Calu3 (cell line): ENCODE data around the gene KCNT1. TPM values are rescaled to one million over a fixed set of nuclear protein-coding genes. Genes with fewer than 3 reads are reported as not detected.

ENCODE experiments used
- BruUV-seq: library from RNA; stranded (reverse); fragments of 400-500 nt; replicated peaks from 2 replicates; lab custom pipeline; 2021; lab: Mats Ljungman, UMichigan
- CTCF ChIA-PET: fragments of 300-600 bp; sonication (Branson Sonifier 250); formaldehyde crosslinking; loops from one replicate; lab custom pipeline; 2022; ENCODE audit warnings: antibody characterized with exemption; lab: Charles Lee
- DNase-seq: peaks from one replicate; pipeline ENCODE4 v3.0.0; 2022
- H3K27ac Mint-ChIP-seq: one replicate; pipeline ENCODE4 v1.8.0; 2022; ENCODE audit warnings: mixed read lengths; ENCODE audit not compliant: unreplicated experiment
- H3K27me3 Mint-ChIP-seq: one replicate; pipeline ENCODE4 v1.8.0; 2022; ENCODE audit warnings: mixed read lengths; ENCODE audit not compliant: unreplicated experiment
- H3K36me3 Mint-ChIP-seq: one replicate; pipeline ENCODE4 v1.8.0; 2022; ENCODE audit warnings: mild to moderate bottlenecking, moderate library complexity, mixed read lengths; ENCODE audit not compliant: insufficient read depth, unreplicated experiment
- H3K4me1 Mint-ChIP-seq: one replicate; pipeline ENCODE4 v1.8.0; 2022; ENCODE audit warnings: mild to moderate bottlenecking, low read depth, mixed read lengths; ENCODE audit not compliant: unreplicated experiment
- H3K4me3 Mint-ChIP-seq: one replicate; pipeline ENCODE4 v1.8.0; 2022; ENCODE audit warnings: mild to moderate bottlenecking, low read depth, moderate library complexity, mixed read lengths; ENCODE audit not compliant: unreplicated experiment
- H3K9me3 Mint-ChIP-seq: one replicate; pipeline ENCODE4 v1.8.0; 2022; ENCODE audit warnings: low read depth, mixed read lengths; ENCODE audit not compliant: unreplicated experiment
- CTCF ChIP-seq: fragments of 200-600 bp; IDR thresholded peaks from one replicate; pipeline ENCODE4 v1.8.0; 2022; ENCODE audit warnings: antibody characterized with exemption; ENCODE audit not compliant: unreplicated experiment
- intact Hi-C: fragments of 100-400 bp; cut with micrococcal nuclease; formaldehyde crosslinking; loops from one replicate; pipeline ENCODE4 v1.10.0; 2022; ENCODE audit not compliant: unreplicated experiment
- total RNA-seq: library from RNA; stranded (reverse); gene quantifications from 2 replicates; pipeline ENCODE4 v1.2.3, GENCODE V29; 2022

KCNT1 gene
- total RNA-seq, 1 experiment from 2014 or later = not detected

- DNase-seq = no peak
- H3K4me1 Mint-ChIP-seq = no peaks in the 10 kb centered on the region
- BruUV-seq = no TSS peak
- H3K27me3 Mint-ChIP-seq = peaks cover 10% of the 10 kb centered on the region
- no peak overlapping the region for H3K4me3 Mint-ChIP-seq
- intact Hi-C loops = no loop called here
- H3K27ac Mint-ChIP-seq = no peak overlapping the region
- H3K36me3 Mint-ChIP-seq = peaks cover 3% of the 10 kb centered on the region
- CTCF ChIA-PET = no interaction called here
- H3K9me3 Mint-ChIP-seq = no peaks in the 10 kb centered on the region
- no peak for TF ChIP-seq CTCF
These were observed 66.7 kb downstream of the KCNT1 start for GRCh38 chr9:135768516-135769218.

DNA sequence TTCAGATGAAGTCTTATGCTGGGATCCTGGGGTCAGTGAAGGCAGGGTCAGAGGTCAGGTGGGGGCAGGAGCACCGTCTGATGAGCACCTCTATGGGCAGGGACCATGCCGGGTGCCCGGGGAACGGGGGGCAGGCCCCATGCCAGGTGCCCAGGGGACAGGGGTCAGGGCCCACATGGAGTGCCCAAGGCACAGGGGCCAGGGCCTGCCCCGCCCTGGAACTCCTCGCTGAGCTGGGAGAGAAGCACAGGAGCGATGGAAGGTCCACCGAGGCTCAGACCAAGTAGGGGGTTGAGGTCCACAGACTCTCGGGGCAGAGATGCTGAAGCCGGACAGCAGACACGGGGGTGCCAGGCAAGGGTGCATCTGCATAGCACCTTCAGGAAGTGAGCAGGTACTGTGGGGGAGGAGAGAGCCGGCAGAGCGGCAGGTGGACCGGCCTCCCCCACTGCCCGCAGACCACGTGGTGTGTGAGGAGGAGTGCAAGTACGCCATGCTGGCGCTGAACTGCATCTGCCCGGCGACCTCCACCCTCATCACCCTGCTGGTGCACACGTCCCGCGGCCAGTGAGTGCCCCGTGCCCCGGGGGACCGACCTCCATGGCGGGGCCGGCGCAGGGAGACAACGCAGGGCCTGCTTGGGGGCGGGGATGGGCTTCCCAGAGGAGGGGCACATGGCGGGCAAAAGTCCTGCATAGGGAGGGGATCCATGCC, 67.7 kb downstream of the KCNT1 start:
- H3K27me3 Mint-ChIP-seq = peaks cover 10% of the 10 kb centered on the region
- H3K4me3 Mint-ChIP-seq = no peak overlapping the region
- CTCF ChIA-PET = no interaction called here
- no peaks in the 10 kb centered on the region for H3K4me1 Mint-ChIP-seq
- BruUV-seq = no TSS peak
- intact Hi-C loops = no loop called here
- no peak for DNase-seq
- H3K36me3 Mint-ChIP-seq = peaks cover 3% of the 10 kb centered on the region
- TF ChIP-seq CTCF = no peak
- H3K27ac Mint-ChIP-seq = no peak overlapping the region
- H3K9me3 Mint-ChIP-seq = no peaks in the 10 kb centered on the region

DNA sequence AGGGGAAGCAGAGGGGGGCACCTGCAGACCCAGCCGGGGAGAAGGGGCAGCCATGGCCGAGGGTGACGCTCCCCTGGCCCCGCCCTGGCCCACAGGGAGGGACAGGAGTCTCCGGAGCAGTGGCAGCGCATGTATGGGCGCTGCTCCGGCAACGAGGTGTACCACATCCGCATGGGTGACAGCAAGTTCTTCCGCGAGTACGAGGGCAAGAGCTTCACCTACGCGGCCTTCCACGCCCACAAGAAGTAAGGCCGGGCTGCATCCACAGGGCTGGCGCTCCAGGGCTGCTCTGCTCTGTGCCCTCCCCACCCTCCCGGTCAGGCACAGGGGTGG, 68.2 kb downstream of the KCNT1 start:
- Mint-ChIP-seq H3K4me3 (no peak overlapping the region), H3K27ac (no peak overlapping the region), H3K36me3 (peaks cover 3% of the 10 kb centered on the region), H3K9me3 (no peaks in the 10 kb centered on the region), H3K27me3 (peaks cover 10% of the 10 kb centered on the region), H3K4me1 (no peaks in the 10 kb centered on the region)
- BruUV-seq = no TSS peak
- CTCF ChIA-PET = no interaction called here
- no peak for TF ChIP-seq CTCF
- DNase-seq = no peak
- intact Hi-C loops = no loop called here

DNA sequence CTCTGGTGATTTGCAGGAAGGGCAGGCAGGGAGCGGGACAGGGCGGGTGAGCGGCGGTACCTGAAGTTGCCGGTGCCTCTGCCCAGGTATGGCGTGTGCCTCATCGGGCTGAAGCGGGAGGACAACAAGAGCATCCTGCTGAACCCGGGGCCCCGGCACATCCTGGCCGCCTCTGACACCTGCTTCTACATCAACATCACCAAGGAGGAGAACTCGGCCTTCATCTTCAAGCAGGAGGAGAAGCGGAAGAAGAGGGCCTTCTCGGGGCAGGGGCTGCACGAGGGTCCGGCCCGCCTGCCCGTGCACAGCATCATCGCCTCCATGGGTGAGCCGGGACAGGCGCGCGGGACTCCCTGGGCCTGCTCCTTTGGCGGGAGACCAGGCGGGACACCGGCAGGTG, 68.8 kb downstream of the KCNT1 start:
- TF ChIP-seq CTCF = no peak
- H3K27ac Mint-ChIP-seq = no peak overlapping the region
- no peaks in the 10 kb centered on the region for H3K4me1 Mint-ChIP-seq
- intact Hi-C loops = no loop called here
- no TSS peak for BruUV-seq
- DNase-seq = no peak
- H3K9me3 Mint-ChIP-seq = no peaks in the 10 kb centered on the region
- peaks cover 3% of the 10 kb centered on the region for H3K36me3 Mint-ChIP-seq
- H3K27me3 Mint-ChIP-seq = peaks cover 10% of the 10 kb centered on the region
- no peak overlapping the region for H3K4me3 Mint-ChIP-seq
- CTCF ChIA-PET = no interaction called here
